ENCODE data around the gene SLC29A3. TPM values are rescaled to one million over a fixed set of nuclear protein-coding genes. Genes with fewer than 3 reads are reported as not detected.
"Not testable (repeated sequence)": the region's sequence is repeated elsewhere in the genome, so short reads cannot be mapped to it uniquely, and the experiment has no call there.

SLC29A3 gene
- total and polyA plus RNA-seq, 5 experiments from 2014 or later, result 3.7 to 10.4 (median 8.2) TPM

- POLR2A ChIA-PET, result no interaction called here
- Mint-ChIP-seq H3K27ac (peak overlapping the region in 3 of 10 donors; percentile 34 to 83 (median 47)), H3K4me1 (peaks cover 10 to 29% (median 15%) of the 10 kb centered on the region in 4 donors), H3K36me3 (peaks cover 0 to 10% (median 0%) of the 10 kb centered on the region in 3 donors), H3K27me3 (no peaks in the 10 kb centered on the region), H3K9me3 (no peaks in the 10 kb centered on the region), H3K4me3 (no peak overlapping the region)
- no peak for ATAC-seq
- DNase-seq, result no peak
Measured at GRCh38 chr10:71349406-71349805, 30.3 kb downstream of the SLC29A3 start.

DNA sequence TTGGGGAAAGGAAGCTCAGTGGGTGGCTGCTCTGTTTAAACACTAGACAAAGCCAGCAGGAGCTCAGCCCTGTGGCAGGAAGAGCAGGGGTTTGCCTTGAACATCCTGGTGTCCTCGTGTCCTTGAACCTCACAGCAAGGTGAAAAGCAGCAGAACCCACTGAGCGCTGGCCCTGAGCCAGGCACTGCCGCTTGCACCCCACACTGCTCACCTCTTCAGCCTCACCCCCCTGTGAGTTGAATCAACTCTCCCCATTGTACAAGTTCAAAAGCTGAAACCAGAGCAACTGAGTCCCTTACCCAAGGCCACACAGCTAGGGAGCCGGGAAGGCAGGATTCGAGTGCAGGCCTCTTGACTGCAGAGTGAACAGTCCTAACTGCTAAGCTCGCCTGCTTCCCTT, 32.0 kb downstream of the SLC29A3 start:
- ATAC-seq (peak in 1 of 2 donors; percentile 87), DNase-seq (peak in 6 of 10 donors; percentile 5 to 54 (median 34))
- peaks cover 8 to 29% (median 14%) of the 10 kb centered on the region in 4 donors for H3K4me1 Mint-ChIP-seq
- no peaks in the 10 kb centered on the region for H3K9me3 Mint-ChIP-seq
- H3K36me3 Mint-ChIP-seq, result peaks cover 0 to 17% (median 1%) of the 10 kb centered on the region in 3 donors
- POLR2A ChIA-PET, result no interaction called here
- H3K4me3 Mint-ChIP-seq, result peak overlapping the region in 5 of 10 donors; percentile 34 to 52 (median 50)
- H3K27ac Mint-ChIP-seq, result peak overlapping the region in 4 of 10 donors; percentile 47 to 83 (median 79)
- no peaks in the 10 kb centered on the region for H3K27me3 Mint-ChIP-seq

GRCh38 chr10:71351628-71352319, 32.7 kb downstream of the SLC29A3 start:
- H3K4me3 Mint-ChIP-seq, result no peak overlapping the region
- POLR2A ChIA-PET, result no interaction called here
- H3K27me3 Mint-ChIP-seq, result no peaks in the 10 kb centered on the region
- no peaks in the 10 kb centered on the region for H3K9me3 Mint-ChIP-seq
- DNase-seq (no peak), ATAC-seq (no peak)
- H3K4me1 Mint-ChIP-seq, result peaks cover 8 to 29% (median 14%) of the 10 kb centered on the region in 4 donors
- H3K27ac Mint-ChIP-seq, result peak overlapping the region in 1 of 10 donors; percentile 62
- peaks cover 0 to 24% (median 1%) of the 10 kb centered on the region in 3 donors for H3K36me3 Mint-ChIP-seq

DNA sequence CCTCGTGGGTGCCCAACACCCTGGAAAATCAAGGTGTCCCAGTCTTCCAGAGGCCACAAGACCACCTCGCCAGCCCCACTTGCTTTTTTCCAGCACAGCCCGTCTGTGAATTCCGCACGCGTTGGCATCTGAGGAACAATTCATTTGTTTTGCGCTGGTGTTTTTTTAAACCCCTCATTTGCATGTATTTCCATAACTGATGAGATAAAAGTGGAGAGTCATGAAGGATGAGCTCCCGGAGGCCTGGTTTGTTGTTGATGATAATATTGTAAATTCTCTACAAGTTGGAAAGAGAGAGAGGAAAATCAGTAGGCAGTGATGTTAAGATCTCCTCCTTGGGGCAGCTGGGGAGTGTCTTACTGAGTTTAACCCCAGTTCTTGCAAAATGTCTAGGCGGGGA, 34.6 kb downstream of the SLC29A3 start:
- Mint-ChIP-seq H3K27ac (no peak overlapping the region), H3K36me3 (peaks cover 0 to 36% (median 1%) of the 10 kb centered on the region in 3 donors), H3K27me3 (no peaks in the 10 kb centered on the region), H3K9me3 (no peaks in the 10 kb centered on the region), H3K4me1 (peaks cover 8 to 26% (median 11%) of the 10 kb centered on the region in 4 donors), H3K4me3 (no peak overlapping the region)
- ATAC-seq, result no peak
- POLR2A ChIA-PET, result no interaction called here
- DNase-seq, result no peak

GRCh38 chr10:71354776-71355175, 35.7 kb downstream of the SLC29A3 start:
- Mint-ChIP-seq H3K4me3 (no peak overlapping the region), H3K27ac (no peak overlapping the region), H3K27me3 (no peaks in the 10 kb centered on the region), H3K36me3 (peaks cover 7 to 46% (median 9%) of the 10 kb centered on the region in 3 donors), H3K9me3 (no peaks in the 10 kb centered on the region), H3K4me1 (peaks cover 4 to 23% (median 14%) of the 10 kb centered on the region in 4 donors)
- no peak for DNase-seq
- no peak for ATAC-seq
- POLR2A ChIA-PET, result no interaction called here

DNA sequence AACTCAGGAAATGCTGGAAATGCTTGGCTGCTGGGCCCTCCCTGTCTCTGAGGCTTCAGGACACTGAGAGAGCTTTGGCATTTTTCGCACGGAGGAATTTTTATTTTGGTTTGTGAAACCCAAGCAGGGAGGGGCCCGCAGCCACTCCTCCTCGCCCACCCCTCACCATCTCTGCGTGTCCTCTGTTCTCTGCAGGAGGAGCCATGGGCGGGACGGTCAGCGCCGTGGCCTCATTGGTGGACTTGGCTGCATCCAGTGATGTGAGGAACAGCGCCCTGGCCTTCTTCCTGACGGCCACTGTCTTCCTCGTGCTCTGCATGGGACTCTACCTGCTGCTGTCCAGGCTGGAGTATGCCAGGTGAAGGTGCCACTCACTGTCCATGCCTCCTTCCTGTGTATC, 36.8 kb downstream of the SLC29A3 start:
- no peak for DNase-seq
- peaks cover 4 to 14% (median 8%) of the 10 kb centered on the region in 4 donors for H3K4me1 Mint-ChIP-seq
- no peaks in the 10 kb centered on the region for H3K9me3 Mint-ChIP-seq
- POLR2A ChIA-PET, result no interaction called here
- no peak overlapping the region for H3K4me3 Mint-ChIP-seq
- no peaks in the 10 kb centered on the region for H3K27me3 Mint-ChIP-seq
- H3K27ac Mint-ChIP-seq, result peak overlapping the region in 1 of 10 donors; percentile 38
- no peak for ATAC-seq
- H3K36me3 Mint-ChIP-seq, result peaks cover 7 to 51% (median 10%) of the 10 kb centered on the region in 3 donors

DNA sequence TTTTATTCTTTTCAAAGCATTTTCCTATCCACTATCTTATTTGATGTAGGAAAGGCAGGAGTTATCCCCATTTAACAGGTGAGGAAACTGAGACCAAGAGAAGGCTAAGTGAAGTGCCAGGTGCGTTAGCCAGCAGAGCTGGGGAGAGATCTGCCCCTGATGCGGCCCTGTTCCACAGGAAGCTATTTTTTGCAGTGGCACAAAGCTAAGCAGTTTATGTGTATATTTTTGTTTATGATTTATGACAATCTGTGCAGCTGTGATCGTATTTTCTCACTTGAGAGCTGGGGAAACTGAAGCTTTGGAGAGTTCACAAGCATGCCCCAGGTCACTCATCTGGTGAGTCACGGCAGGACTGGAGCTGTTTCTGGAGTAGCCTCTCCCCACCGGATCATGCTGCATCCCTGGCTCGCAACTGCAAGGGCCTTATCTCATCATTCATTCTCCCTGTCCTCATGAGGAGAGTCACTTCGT, 38.8 kb downstream of the SLC29A3 start:
- POLR2A ChIA-PET, result no interaction called here
- no peak overlapping the region for H3K27ac Mint-ChIP-seq
- no peak overlapping the region for H3K4me3 Mint-ChIP-seq
- no peak for DNase-seq
- H3K27me3 Mint-ChIP-seq, result no peaks in the 10 kb centered on the region
- ATAC-seq, result no peak
- H3K9me3 Mint-ChIP-seq, result no peaks in the 10 kb centered on the region
- H3K36me3 Mint-ChIP-seq, result peaks cover 7 to 64% (median 17%) of the 10 kb centered on the region in 3 donors
- H3K4me1 Mint-ChIP-seq, result peaks cover 0 to 7% (median under 1%) of the 10 kb centered on the region in 4 donors

GRCh38 chr10:71358277-71358676, 39.2 kb downstream of the SLC29A3 start:
- H3K9me3 Mint-ChIP-seq, result no peaks in the 10 kb centered on the region
- no peak for DNase-seq
- H3K27ac Mint-ChIP-seq, result no peak overlapping the region
- no peaks in the 10 kb centered on the region for H3K27me3 Mint-ChIP-seq
- H3K36me3 Mint-ChIP-seq, result peaks cover 7 to 67% (median 17%) of the 10 kb centered on the region in 3 donors
- peaks cover 0 to 7% (median under 1%) of the 10 kb centered on the region in 4 donors for H3K4me1 Mint-ChIP-seq
- POLR2A ChIA-PET, result no interaction called here
- H3K4me3 Mint-ChIP-seq, result no peak overlapping the region
- no peak for ATAC-seq

- H3K4me1 Mint-ChIP-seq, H3K4me3 Mint-ChIP-seq, H3K27me3 Mint-ChIP-seq, H3K9me3 Mint-ChIP-seq, DNase-seq, POLR2A ChIA-PET, ATAC-seq: not testable (repeated sequence)
- Mint-ChIP-seq H3K36me3 (peaks cover 7 to 63% (median 17%) of the 10 kb centered on the region in 3 donors), H3K27ac (peak overlapping the region in 2 of 10 donors; percentile 60 to 63)
Measured at GRCh38 chr10:71358906-71359305, 39.8 kb downstream of the SLC29A3 start.

DNA sequence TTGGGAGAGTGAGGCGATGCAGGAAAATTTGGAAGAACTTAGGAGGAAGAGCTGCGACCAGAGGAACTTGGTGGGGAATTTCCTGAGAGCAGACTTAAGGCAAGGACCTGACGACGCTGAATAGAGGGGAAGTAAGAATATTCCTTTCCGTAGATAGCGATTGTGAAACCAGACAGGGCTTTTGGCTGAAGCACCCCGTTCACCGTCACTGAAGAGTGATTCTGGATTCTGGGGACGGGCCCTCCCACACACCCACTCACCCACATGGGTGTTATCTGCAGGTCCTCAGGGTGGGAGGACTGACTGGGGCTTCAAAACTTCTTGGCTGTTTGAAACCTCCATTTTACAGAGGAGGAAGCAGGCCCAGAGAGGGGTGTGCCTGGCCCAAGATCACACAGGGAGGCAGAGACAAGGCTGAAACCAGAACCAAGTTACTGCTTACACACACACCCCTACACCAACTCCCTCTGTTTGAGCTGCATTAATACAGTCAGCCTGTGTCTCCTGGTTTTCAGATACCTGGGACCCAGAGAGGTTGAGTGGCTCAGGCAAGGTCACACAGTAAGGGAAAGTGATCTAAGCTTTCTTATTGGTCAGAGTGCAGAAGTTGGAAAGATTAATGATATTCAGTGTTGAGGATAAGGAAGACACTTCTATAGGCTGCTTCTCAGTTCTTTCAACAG, 40.4 kb downstream of the SLC29A3 start:
- H3K27ac Mint-ChIP-seq, result peak overlapping the region in 2 of 10 donors; percentile 40 to 63
- no peak for DNase-seq
- no peak overlapping the region for H3K4me3 Mint-ChIP-seq
- peaks cover 0 to 7% (median under 1%) of the 10 kb centered on the region in 4 donors for H3K4me1 Mint-ChIP-seq
- no peaks in the 10 kb centered on the region for H3K27me3 Mint-ChIP-seq
- H3K36me3 Mint-ChIP-seq, result peaks cover 7 to 69% (median 20%) of the 10 kb centered on the region in 3 donors
- POLR2A ChIA-PET, result no interaction called here
- no peaks in the 10 kb centered on the region for H3K9me3 Mint-ChIP-seq
- no peak for ATAC-seq

GRCh38 chr10:71360735-71361134, 41.7 kb downstream of the SLC29A3 start:
- POLR2A ChIA-PET, result no interaction called here
- Mint-ChIP-seq H3K36me3 (peaks cover 7 to 67% (median 19%) of the 10 kb centered on the region in 3 donors), H3K9me3 (no peaks in the 10 kb centered on the region), H3K4me3 (no peak overlapping the region), H3K27ac (peak overlapping the region in 1 of 10 donors; percentile 34), H3K4me1 (peaks cover 0 to 7% (median under 1%) of the 10 kb centered on the region in 4 donors), H3K27me3 (no peaks in the 10 kb centered on the region)
- no peak for DNase-seq
- no peak for ATAC-seq

DNA sequence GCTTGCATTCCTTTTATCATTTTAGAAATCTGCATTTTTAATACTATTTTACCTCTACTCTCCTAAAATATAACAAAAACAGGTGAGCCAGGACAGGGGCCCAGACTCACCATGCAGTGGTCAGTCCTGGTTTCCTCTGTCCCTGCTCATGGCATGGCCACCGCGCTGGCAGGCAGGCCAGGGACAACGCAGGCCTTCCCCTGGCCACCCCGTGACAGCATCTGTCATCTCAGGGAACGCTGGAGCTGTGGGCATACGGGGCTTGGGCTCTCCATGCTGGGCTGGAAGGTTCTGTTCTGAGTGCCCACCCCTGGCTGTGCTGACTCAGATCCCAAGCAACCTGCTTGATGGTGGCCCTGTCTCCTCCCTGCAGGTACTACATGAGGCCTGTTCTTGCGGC, 42.5 kb downstream of the SLC29A3 start:
- POLR2A ChIA-PET, result no interaction called here
- DNase-seq, result no peak
- Mint-ChIP-seq H3K27ac (no peak overlapping the region), H3K36me3 (peaks cover 7 to 58% (median 18%) of the 10 kb centered on the region in 3 donors), H3K9me3 (no peaks in the 10 kb centered on the region), H3K4me3 (no peak overlapping the region), H3K27me3 (no peaks in the 10 kb centered on the region), H3K4me1 (peaks cover 0 to 7% (median under 1%) of the 10 kb centered on the region in 4 donors)
- ATAC-seq, result no peak

DNA sequence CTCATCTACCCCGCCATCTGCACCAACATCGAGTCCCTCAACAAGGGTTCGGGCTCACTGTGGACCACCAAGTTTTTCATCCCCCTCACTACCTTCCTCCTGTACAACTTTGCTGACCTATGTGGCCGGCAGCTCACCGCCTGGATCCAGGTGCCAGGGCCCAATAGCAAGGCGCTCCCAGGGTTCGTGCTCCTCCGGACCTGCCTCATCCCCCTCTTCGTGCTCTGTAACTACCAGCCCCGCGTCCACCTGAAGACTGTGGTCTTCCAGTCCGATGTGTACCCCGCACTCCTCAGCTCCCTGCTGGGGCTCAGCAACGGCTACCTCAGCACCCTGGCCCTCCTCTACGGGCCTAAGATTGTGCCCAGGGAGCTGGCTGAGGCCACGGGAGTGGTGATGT, 43.1 kb downstream of the SLC29A3 start:
- ATAC-seq (no peak), DNase-seq (no peak)
- no peaks in the 10 kb centered on the region for H3K9me3 Mint-ChIP-seq
- H3K4me3 Mint-ChIP-seq, result no peak overlapping the region
- POLR2A ChIA-PET, result no interaction called here
- peaks cover 0 to 7% (median 2%) of the 10 kb centered on the region in 4 donors for H3K4me1 Mint-ChIP-seq
- H3K27ac Mint-ChIP-seq, result no peak overlapping the region
- H3K36me3 Mint-ChIP-seq, result peaks cover 7 to 55% (median 18%) of the 10 kb centered on the region in 3 donors
- H3K27me3 Mint-ChIP-seq, result no peaks in the 10 kb centered on the region
